ENCODE measurements around the gene NPEPL1.
"Not testable (repeated sequence)": the region's sequence is repeated elsewhere in the genome, so short reads cannot be mapped to it uniquely, and the experiment has no call there.

The NPEPL1 gene, protein sequence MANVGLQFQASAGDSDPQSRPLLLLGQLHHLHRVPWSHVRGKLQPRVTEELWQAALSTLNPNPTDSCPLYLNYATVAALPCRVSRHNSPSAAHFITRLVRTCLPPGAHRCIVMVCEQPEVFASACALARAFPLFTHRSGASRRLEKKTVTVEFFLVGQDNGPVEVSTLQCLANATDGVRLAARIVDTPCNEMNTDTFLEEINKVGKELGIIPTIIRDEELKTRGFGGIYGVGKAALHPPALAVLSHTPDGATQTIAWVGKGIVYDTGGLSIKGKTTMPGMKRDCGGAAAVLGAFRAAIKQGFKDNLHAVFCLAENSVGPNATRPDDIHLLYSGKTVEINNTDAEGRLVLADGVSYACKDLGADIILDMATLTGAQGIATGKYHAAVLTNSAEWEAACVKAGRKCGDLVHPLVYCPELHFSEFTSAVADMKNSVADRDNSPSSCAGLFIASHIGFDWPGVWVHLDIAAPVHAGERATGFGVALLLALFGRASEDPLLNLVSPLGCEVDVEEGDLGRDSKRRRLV

DNA sequence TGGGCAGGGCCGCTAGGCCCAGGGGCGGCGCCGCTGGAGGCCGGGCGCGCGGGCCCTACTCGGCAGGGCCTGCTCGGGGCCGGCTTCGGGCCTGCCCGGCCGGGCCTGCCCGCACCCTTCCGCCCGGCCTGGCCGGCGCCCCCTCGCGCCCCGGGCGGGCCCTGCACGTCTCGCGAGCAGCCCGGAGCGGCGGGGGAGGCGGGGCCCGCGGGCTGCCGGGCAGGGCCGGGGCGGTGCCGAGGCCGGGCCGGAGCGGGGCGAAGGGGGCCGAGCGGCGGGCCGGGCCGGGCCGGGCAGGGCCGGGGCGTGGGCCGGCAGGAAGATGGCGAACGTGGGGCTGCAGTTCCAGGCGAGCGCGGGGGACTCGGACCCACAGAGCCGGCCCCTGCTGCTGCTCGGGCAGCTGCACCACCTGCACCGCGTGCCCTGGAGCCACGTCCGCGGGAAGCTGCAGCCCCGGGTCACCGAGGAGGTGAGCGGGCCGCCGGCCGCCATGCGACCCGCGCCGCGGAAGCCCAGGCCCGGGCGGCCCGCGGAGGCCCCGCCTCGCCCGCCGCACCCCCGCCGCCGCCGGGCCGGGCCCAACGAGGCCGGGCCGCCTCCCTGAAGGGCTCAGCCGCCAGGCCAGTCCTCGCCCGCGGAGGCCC is at the start of gene NPEPL1:
TSS of gene NPEPL1 (plus strand) at position 222 of the 647 bp plus-strand sequence. CDS start at position 323, 101 bp downstream.
- Histone ChIP-seq H3K4me3 (ENCODE audit: low read length) (no peak within 1 kb of the TSS), H3K36me3 (ENCODE audit: control insufficient read depth, low read depth, low read length) (peaks cover 12% of the 10 kb centered on the region), H3K27me3 (ENCODE audit: control insufficient read depth, insufficient read depth, low read length) (no peaks in the 10 kb centered on the region), H3K9me3 (ENCODE audit: control insufficient read depth, low read depth, low read length) (no peaks in the 10 kb centered on the region), H3K4me1 (ENCODE audit: control insufficient read depth, low read depth, low read length) (peaks cover 14% of the 10 kb centered on the region), H3K9ac (ENCODE audit: low read length) (no peak within 1 kb of the TSS), H3K27ac (ENCODE audit: low read length) (no peak within 1 kb of the TSS)

DNA sequence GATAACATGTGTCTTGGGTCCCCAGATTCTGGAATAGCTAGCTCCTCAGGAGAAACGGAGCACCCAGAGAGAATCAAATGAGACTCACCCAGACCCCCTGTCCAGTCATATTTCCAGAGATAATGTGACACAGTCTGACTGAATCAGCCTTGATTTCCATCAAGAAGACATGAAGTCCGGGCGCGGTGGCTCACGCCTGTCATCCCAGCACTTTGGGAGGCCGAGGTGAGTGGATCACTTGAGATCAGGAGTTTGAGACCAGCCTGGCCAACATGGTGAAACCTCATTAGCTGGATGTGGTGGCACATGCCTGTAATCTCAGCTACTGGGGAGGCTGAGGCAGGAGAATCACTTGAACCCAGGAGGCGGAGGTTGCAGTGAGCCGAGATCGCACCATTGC is 49.7 kb upstream of the NPEPL1 start:
- not testable (repeated sequence) for H3K4me3 ChIP-seq (ENCODE audit: low read length); H3K4me1 ChIP-seq (ENCODE audit: control insufficient read depth, low read depth, low read length); H3K36me3 ChIP-seq (ENCODE audit: control insufficient read depth, low read depth, low read length); H3K27ac ChIP-seq (ENCODE audit: low read length); H3K9ac ChIP-seq (ENCODE audit: low read length); H3K9me3 ChIP-seq (ENCODE audit: control insufficient read depth, low read depth, low read length); H3K27me3 ChIP-seq (ENCODE audit: control insufficient read depth, insufficient read depth, low read length)

DNA sequence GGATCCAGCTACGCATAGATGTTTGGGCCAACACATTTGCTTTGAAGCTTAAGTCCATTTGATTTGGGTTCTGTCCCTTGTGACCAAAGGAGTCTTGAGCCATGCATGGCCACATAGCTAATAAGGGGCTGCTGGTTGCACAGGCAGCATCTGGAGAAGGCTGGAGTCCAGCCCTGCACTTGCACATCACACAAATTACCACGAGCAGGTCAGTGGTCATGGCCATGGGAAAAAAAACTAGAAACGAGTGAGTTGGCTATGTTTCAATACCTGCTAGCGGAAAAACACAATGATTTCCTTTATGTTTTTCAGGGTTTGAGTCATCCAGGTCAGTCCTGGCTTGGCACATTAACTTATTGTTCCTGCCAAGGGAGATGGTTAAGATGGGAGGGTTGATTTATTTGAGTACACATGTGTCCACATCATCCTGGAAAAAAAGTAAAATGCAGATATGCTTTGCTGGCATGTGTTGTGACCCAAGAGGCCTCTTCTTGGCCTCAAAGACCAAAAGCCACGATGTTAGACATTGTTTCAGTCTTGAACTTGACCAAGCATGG is 47.1 kb upstream of the NPEPL1 start:
- Histone ChIP-seq H3K4me3 (ENCODE audit: low read length) (no peak overlapping the region), H3K27ac (ENCODE audit: low read length) (no peak overlapping the region), H3K9ac (ENCODE audit: low read length) (no peak overlapping the region), H3K36me3 (ENCODE audit: control insufficient read depth, low read depth, low read length) (no peaks in the 10 kb centered on the region), H3K27me3 (ENCODE audit: control insufficient read depth, insufficient read depth, low read length) (peaks cover 5% of the 10 kb centered on the region), H3K4me1 (ENCODE audit: control insufficient read depth, low read depth, low read length) (no peaks in the 10 kb centered on the region), H3K9me3 (ENCODE audit: control insufficient read depth, low read depth, low read length) (no peaks in the 10 kb centered on the region)

DNA sequence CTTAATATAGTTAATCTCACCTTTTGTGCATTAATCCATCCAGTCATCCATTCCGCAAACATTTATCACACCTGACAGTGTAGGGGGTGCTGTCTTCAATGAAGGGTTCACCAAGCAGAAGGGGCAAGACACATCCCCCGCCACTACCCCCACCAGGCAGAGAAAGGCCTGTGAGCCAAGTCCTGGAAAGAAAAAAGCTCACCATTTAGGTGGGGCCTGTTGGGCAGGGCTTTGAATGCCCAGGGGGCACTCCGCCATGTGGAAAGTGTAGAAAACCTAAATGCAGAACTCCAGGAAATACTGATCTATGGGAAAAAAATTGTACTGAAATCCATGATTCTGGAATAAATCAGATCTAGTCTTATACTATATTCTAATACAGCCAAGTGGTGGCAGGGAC is 46.3 kb upstream of the NPEPL1 start:
- Histone ChIP-seq H3K9me3 (ENCODE audit: control insufficient read depth, low read depth, low read length) (no peaks in the 10 kb centered on the region), H3K9ac (ENCODE audit: low read length) (no peak overlapping the region), H3K27me3 (ENCODE audit: control insufficient read depth, insufficient read depth, low read length) (peaks cover 5% of the 10 kb centered on the region), H3K4me3 (ENCODE audit: low read length) (no peak overlapping the region), H3K4me1 (ENCODE audit: control insufficient read depth, low read depth, low read length) (no peaks in the 10 kb centered on the region), H3K36me3 (ENCODE audit: control insufficient read depth, low read depth, low read length) (no peaks in the 10 kb centered on the region), H3K27ac (ENCODE audit: low read length) (no peak overlapping the region)

DNA sequence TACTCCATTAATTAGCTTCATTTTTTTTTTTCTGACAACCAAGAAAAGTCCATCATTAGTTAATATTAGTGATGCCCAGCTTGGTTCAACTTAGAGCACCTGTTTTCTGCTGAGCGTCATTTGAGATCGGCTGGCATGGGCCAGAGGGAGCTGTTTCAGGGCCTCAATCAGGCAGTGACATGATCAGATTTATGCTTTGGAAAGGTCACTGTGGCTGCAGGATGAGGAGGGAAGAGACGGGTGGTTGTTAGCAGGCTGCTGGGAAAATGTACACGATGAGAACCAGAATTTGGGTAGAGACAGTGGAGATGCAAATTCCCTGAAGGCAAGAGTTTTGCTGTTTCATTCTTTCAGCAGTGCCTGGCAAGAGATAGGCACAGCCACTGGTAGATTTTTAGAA is 45.9 kb upstream of the NPEPL1 start:
- peaks cover 5% of the 10 kb centered on the region for H3K27me3 ChIP-seq (ENCODE audit: control insufficient read depth, insufficient read depth, low read length)
- H3K27ac ChIP-seq (ENCODE audit: low read length): no peak overlapping the region
- no peak overlapping the region for H3K4me3 ChIP-seq (ENCODE audit: low read length)
- no peak overlapping the region for H3K9ac ChIP-seq (ENCODE audit: low read length)
- H3K9me3 ChIP-seq (ENCODE audit: control insufficient read depth, low read depth, low read length): no peaks in the 10 kb centered on the region
- peaks cover 4% of the 10 kb centered on the region for H3K4me1 ChIP-seq (ENCODE audit: control insufficient read depth, low read depth, low read length)
- no peaks in the 10 kb centered on the region for H3K36me3 ChIP-seq (ENCODE audit: control insufficient read depth, low read depth, low read length)

DNA sequence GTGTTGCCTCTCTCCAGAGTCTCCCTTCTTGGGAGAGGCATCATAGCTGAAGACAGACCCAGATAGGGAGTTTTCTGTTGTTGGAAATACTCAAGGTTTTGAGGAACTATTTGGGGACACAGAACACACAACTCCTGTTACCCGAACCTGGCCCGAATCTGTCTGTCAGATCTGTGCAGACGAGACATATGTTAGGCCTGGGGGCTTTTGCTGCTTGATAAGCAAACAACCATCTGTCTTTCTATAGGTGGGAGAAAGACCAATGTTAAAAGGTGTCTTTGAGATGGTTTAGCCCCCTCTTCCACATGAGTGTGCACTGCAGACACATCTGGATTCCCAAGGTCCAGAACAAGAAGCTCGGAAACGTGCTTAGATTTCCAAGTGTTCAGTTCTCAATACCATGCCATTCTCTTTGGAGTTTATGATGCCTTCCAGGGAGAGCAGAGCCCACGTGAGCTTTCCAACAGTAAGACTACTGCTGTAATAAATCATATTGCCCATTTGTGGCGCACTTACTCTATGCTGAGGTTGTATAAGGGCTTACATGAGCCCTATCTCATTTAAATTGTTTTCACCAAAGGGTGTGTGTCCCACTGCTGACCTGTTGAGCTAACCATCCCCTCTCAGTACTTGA is 45.3 kb upstream of the NPEPL1 start:
- peaks cover 5% of the 10 kb centered on the region for H3K27me3 ChIP-seq (ENCODE audit: control insufficient read depth, insufficient read depth, low read length)
- H3K4me1 ChIP-seq (ENCODE audit: control insufficient read depth, low read depth, low read length): peaks cover 7% of the 10 kb centered on the region
- no peak overlapping the region for H3K9ac ChIP-seq (ENCODE audit: low read length)
- H3K4me3 ChIP-seq (ENCODE audit: low read length): no peak overlapping the region
- H3K9me3 ChIP-seq (ENCODE audit: control insufficient read depth, low read depth, low read length): no peaks in the 10 kb centered on the region
- no peak overlapping the region for H3K27ac ChIP-seq (ENCODE audit: low read length)
- H3K36me3 ChIP-seq (ENCODE audit: control insufficient read depth, low read depth, low read length): no peaks in the 10 kb centered on the region

DNA sequence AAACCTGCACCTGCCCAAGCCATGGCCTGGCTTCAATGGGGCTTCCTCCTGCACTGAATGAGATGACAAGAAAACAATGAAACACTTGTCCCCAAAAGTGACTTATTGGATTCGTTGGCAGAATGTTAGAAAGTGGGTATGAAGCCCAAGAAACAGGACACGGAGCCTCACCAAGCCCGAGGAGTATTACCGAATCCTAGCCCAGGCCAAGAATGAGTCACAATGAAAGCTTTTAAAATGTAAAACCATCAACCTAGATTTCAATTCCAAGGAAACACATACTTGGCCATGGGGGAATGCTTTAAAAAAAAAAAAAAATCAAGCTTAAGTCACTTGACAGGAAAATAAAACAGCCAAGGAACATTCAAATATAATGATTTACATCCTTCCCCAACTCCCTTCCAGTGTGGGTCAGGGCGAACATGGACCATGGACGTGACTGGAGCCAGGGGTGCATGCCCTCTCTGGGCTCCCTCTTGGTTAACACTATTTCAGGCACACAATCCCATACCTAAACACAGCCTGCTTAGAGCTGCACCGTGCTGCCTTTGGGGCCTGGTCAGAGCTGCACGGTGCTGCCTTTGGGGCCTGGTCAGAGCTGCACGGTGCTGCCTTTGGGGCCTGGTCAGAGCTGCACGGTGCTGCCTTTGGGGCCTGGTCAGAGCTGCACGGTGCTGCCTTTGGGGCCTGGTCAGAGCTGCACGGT is 44.7 kb upstream of the NPEPL1 start:
- H3K9me3 ChIP-seq (ENCODE audit: control insufficient read depth, low read depth, low read length): no peaks in the 10 kb centered on the region
- no peak overlapping the region for H3K27ac ChIP-seq (ENCODE audit: low read length)
- H3K9ac ChIP-seq (ENCODE audit: low read length): no peak overlapping the region
- peaks cover 12% of the 10 kb centered on the region for H3K4me1 ChIP-seq (ENCODE audit: control insufficient read depth, low read depth, low read length)
- H3K4me3 ChIP-seq (ENCODE audit: low read length): no peak overlapping the region
- peaks cover 5% of the 10 kb centered on the region for H3K27me3 ChIP-seq (ENCODE audit: control insufficient read depth, insufficient read depth, low read length)
- no peaks in the 10 kb centered on the region for H3K36me3 ChIP-seq (ENCODE audit: control insufficient read depth, low read depth, low read length)

DNA sequence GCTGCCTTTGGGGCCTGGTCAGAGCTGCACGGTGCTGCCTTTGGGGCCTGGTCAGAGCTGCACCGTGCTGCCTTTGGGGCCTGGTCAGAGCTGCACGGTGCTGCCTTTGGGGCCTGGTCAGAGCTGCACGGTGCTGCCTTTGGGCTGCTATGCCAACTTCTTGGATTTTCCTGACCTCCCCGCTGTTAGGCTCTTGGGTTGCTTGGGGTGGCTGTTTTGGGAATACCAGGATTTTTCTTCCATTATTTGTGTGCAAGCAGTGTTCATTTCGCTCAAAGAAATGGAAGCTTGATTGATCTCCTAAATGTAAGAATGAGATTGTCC is 44.1 kb upstream of the NPEPL1 start:
- not testable (repeated sequence) for H3K27ac ChIP-seq (ENCODE audit: low read length); H3K9ac ChIP-seq (ENCODE audit: low read length)

DNA sequence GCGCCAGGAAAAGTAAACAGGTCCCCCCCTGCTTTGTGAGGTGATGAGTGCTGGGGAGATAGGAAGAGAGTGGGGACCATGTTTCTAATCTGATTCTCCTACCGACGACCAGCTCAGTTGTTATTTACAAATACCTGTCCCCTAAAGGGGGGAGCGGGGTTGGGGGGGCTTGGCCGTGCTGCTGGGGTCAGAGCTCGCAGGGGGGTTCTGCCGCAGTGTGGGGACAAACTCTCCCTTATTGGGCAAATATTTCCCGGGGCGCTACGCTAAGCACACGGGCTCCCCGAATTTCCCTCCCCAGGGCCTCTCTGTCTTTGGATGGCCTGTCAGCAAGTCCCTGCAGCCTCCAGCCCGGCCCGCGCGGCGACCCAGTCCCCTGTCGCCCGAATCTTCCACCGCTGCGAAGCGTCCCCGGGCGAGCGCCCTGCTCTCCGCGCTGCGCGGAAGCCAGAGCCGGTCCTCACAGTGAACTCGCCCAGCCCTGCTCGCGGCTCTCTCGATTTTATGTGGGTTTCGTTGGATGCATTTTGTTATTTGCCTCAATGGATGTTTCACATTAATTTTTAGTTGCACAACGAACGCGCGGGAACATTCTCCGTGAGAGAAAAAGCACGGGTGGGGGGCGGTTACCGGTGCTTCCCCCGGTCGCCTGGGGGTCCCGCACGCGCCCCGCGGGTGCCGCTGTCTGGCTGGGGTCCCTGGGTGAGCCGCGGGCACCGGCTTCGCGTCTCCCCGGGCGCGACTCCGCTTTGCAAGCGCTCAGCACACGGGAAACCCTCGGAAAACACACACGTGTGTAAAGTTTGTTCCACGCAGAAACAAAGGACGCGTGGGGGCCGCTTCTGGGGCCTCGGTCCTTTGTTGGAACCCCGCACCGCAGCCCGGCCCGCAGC is 43.1 kb upstream of the NPEPL1 start:
- Histone ChIP-seq H3K27ac (ENCODE audit: low read length) (no peak overlapping the region), H3K9ac (ENCODE audit: low read length) (no peak overlapping the region)

More for the DNA sequence above, 44.1 kb upstream of the NPEPL1 start:
- H3K36me3 ChIP-seq (ENCODE audit: control insufficient read depth, low read depth, low read length); H3K9me3 ChIP-seq (ENCODE audit: control insufficient read depth, low read depth, low read length); H3K4me3 ChIP-seq (ENCODE audit: low read length); H3K27me3 ChIP-seq (ENCODE audit: control insufficient read depth, insufficient read depth, low read length): not testable (repeated sequence)
- peaks cover 17% of the 10 kb centered on the region for H3K4me1 ChIP-seq (ENCODE audit: control insufficient read depth, low read depth, low read length)

DNA sequence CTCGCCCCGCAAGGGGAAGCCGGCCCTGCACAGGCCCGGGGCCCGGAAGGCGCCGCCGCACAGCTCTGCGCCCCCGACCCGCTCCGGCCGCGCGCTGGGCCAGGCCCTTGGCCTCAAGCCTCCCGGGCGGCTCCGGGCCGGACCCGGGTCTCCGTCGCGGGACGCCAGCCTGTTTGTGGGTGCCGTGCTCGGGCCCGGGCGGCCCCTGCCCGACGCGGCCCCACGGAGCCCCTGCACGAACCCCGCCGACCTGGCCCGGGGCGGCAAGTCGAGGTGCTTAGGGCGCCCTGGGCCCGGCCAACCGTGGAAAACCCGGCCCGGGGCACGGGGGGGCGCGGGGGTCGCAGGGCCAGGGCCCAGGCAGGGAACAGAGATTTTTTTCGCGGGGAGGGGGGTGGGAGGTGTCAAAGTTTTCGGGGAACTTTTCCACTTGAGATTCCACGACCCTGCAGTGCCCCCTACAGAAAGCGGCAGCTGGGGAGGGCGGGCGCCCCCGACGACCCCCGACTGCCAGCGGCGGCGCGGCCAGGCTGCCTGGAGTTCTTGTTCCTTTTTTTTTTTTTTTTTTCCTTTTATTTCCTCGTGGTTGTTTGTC is 42.3 kb upstream of the NPEPL1 start:
- Histone ChIP-seq H3K27me3 (ENCODE audit: control insufficient read depth, insufficient read depth, low read length) (peaks cover 5% of the 10 kb centered on the region), H3K9me3 (ENCODE audit: control insufficient read depth, low read depth, low read length) (no peaks in the 10 kb centered on the region), H3K4me1 (ENCODE audit: control insufficient read depth, low read depth, low read length) (peaks cover 32% of the 10 kb centered on the region), H3K9ac (ENCODE audit: low read length) (peak overlapping the region; percentile 94), H3K27ac (ENCODE audit: low read length) (no peak overlapping the region), H3K36me3 (ENCODE audit: control insufficient read depth, low read depth, low read length) (no peaks in the 10 kb centered on the region), H3K4me3 (ENCODE audit: low read length) (peak overlapping the region; percentile 90)

More for the DNA sequence above, 43.1 kb upstream of the NPEPL1 start:
- Histone ChIP-seq H3K4me3 (ENCODE audit: low read length) (peak overlapping the region; percentile 31), H3K9me3 (ENCODE audit: control insufficient read depth, low read depth, low read length) (no peaks in the 10 kb centered on the region), H3K27me3 (ENCODE audit: control insufficient read depth, insufficient read depth, low read length) (peaks cover 5% of the 10 kb centered on the region), H3K4me1 (ENCODE audit: control insufficient read depth, low read depth, low read length) (peaks cover 27% of the 10 kb centered on the region), H3K36me3 (ENCODE audit: control insufficient read depth, low read depth, low read length) (no peaks in the 10 kb centered on the region)

All from iPS-18a (cell line).